ENCODE measurements around the gene EPB41L2.

The EPB41L2 gene

DNA sequence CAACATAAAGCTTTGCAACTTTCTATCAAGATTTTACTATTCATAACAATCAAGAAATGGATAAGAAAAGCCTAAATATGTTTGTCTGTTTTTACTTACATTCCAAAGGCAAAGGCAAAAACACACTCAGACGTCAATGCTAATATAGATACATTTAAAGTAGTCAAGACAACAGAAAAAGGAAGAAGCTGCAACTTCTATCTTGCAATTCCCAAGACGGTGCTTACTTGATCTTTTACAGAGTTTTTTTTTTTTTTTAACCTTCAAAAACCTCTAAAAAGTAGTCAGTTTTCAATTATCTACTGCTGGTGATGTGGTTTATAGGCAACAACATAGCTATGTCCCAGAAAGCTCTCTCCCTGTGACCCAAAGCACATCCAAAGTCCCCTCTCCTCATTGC, 58.1 kb downstream of the EPB41L2 start:
- H3K36me3 ChIP-seq (replicated peaks): no peaks in the 10 kb centered on the region
- DNase-seq: no peak
- in situ Hi-C loops (cut with HindIII; ENCODE audit: low pct_ligation_motif_present, low sequenced_read_pairs): no loop called here
- H3K4me3 ChIP-seq (ENCODE audit: low read depth, low read length): no peak overlapping the region
- H3K27ac ChIP-seq: no peak overlapping the region
- TF ChIP-seq, protein P1, sequence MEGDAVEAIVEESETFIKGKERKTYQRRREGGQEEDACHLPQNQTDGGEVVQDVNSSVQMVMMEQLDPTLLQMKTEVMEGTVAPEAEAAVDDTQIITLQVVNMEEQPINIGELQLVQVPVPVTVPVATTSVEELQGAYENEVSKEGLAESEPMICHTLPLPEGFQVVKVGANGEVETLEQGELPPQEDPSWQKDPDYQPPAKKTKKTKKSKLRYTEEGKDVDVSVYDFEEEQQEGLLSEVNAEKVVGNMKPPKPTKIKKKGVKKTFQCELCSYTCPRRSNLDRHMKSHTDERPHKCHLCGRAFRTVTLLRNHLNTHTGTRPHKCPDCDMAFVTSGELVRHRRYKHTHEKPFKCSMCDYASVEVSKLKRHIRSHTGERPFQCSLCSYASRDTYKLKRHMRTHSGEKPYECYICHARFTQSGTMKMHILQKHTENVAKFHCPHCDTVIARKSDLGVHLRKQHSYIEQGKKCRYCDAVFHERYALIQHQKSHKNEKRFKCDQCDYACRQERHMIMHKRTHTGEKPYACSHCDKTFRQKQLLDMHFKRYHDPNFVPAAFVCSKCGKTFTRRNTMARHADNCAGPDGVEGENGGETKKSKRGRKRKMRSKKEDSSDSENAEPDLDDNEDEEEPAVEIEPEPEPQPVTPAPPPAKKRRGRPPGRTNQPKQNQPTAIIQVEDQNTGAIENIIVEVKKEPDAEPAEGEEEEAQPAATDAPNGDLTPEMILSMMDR (IDR thresholded peaks at IDR 0.05; ENCODE audit: low read depth, low read length, missing control alignments): no peak
- H3K27me3 ChIP-seq (replicated peaks): no peaks in the 10 kb centered on the region

GRCh38 chr6:131004387-131004755, 58.7 kb downstream of the EPB41L2 start:
- Histone ChIP-seq H3K27ac (no peak overlapping the region), H3K4me3 (ENCODE audit: low read depth, low read length) (no peak overlapping the region), H3K36me3 (replicated peaks) (no peaks in the 10 kb centered on the region), H3K27me3 (replicated peaks) (no peaks in the 10 kb centered on the region)
- TF ChIP-seq, protein P1 (IDR thresholded peaks at IDR 0.05; ENCODE audit: low read depth, low read length, missing control alignments): no peak
- DNase-seq: no peak
- in situ Hi-C loops (cut with HindIII; ENCODE audit: low pct_ligation_motif_present, low sequenced_read_pairs): no loop called here

GRCh38 chr6:131003488-131004386, 59.3 kb downstream of the EPB41L2 start:
- no peaks in the 10 kb centered on the region for H3K36me3 ChIP-seq (replicated peaks)
- TF ChIP-seq, protein P1 (IDR thresholded peaks at IDR 0.05; ENCODE audit: low read depth, low read length, missing control alignments): no peak
- no peak overlapping the region for H3K27ac ChIP-seq
- no peaks in the 10 kb centered on the region for H3K27me3 ChIP-seq (replicated peaks)
- no peak overlapping the region for H3K4me3 ChIP-seq (ENCODE audit: low read depth, low read length)
- DNase-seq: no peak
- in situ Hi-C loops (cut with HindIII; ENCODE audit: low pct_ligation_motif_present, low sequenced_read_pairs): no loop called here

DNA sequence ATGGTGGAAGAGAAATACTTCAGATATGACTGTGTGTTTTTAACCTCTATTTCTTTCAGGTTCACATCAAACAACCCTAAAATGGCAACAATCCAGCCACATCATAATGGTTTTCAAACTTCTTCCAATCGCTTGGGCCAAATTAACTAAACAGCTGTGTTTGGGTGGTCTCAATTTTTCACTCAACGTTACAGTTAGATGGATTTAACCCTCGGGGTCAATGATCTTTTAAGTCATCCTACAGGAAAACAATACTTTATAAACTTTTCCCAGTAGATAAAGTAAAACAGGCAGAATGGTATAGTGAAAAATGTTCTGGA, 60.4 kb downstream of the EPB41L2 start:
- no peaks in the 10 kb centered on the region for H3K36me3 ChIP-seq (replicated peaks)
- TF ChIP-seq, protein P1 (IDR thresholded peaks at IDR 0.05; ENCODE audit: low read depth, low read length, missing control alignments): no peak
- no peak overlapping the region for H3K27ac ChIP-seq
- no peak for DNase-seq
- in situ Hi-C loops (cut with HindIII; ENCODE audit: low pct_ligation_motif_present, low sequenced_read_pairs): no loop called here
- H3K27me3 ChIP-seq (replicated peaks): no peaks in the 10 kb centered on the region
- no peak overlapping the region for H3K4me3 ChIP-seq (ENCODE audit: low read depth, low read length)

DNA sequence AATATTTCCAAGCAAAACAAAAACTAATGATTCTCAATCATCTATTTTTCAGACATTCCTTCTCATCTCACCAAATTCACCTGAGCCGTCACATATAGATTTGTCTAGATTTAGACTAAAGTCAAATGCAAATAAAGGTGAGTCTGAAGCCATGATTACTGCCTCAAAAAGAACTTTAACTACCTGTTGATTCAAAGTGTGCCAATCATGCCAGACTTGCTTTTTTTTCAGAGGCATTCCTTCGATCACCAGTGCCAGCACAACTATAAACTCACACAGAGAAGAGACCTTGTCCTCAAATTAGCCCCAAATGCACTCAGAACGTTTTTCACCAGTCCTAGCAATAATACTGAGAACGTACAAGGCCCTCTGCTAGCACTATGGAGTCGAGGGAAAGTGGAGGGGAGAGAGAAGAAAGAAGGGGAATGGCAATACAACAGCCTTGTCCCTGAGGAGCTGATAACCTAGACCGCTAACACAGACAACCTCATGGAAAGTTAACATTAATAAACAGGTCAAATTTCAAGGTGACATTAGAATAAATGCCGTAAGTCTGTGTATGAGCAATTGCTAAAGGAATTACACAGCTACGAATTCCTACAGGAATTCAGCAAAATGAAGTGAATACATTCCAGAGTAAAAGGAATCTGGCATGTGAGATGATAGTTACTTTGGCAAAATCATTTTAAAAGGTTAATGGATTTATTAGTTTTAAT, 60.9 kb downstream of the EPB41L2 start:
- in situ Hi-C loops (cut with HindIII; ENCODE audit: low pct_ligation_motif_present, low sequenced_read_pairs): no loop called here
- DNase-seq: no peak
- no peak overlapping the region for H3K4me3 ChIP-seq (ENCODE audit: low read depth, low read length)
- H3K36me3 ChIP-seq (replicated peaks): no peaks in the 10 kb centered on the region
- no peaks in the 10 kb centered on the region for H3K27me3 ChIP-seq (replicated peaks)
- TF ChIP-seq, protein P1 (IDR thresholded peaks at IDR 0.05; ENCODE audit: low read depth, low read length, missing control alignments): no peak
- H3K27ac ChIP-seq: no peak overlapping the region

Measured in brain microvascular endothelial cell (primary cell).